ENCODE results near the gene DLG2.
A peak's percentile ranks its signal among the peaks of the same experiment; 100 is the strongest.
"Not testable (repeated sequence)": the region's sequence is repeated elsewhere in the genome, so short reads cannot be mapped to it uniquely, and the experiment has no call there.

The DLG2 gene

GRCh38 chr11:85110246-85110645 lies 516.9 kb downstream of the DLG2 start:
- DNase-seq (ENCODE audit: low spot score) = not testable (repeated sequence)

- DNase-seq (ENCODE audit: low spot score) = no peak
Measured at GRCh38 chr11:85109141-85109540, 518.0 kb downstream of the DLG2 start.

- no peak for DNase-seq (ENCODE audit: low spot score)
Measured at GRCh38 chr11:85105868-85106267, 521.3 kb downstream of the DLG2 start.

GRCh38 chr11:85099522-85099921 lies 527.6 kb downstream of the DLG2 start:
- DNase-seq (ENCODE audit: low spot score) = no peak

GRCh38 chr11:85098996-85099395 lies 528.1 kb downstream of the DLG2 start:
- no peak for DNase-seq (ENCODE audit: low spot score)

- DNase-seq (ENCODE audit: low spot score) = no peak
Measured at GRCh38 chr11:85096939-85097338, 530.2 kb downstream of the DLG2 start.

GRCh38 chr11:85095239-85095638 lies 531.9 kb downstream of the DLG2 start:
- DNase-seq (ENCODE audit: low spot score) = no peak

GRCh38 chr11:85094795-85095194 lies 532.3 kb downstream of the DLG2 start:
- no peak for DNase-seq (ENCODE audit: low spot score)

GRCh38 chr11:85089654-85090053 lies 537.5 kb downstream of the DLG2 start:
- DNase-seq (ENCODE audit: low spot score) = no peak

GRCh38 chr11:85088286-85088685 lies 538.9 kb downstream of the DLG2 start:
- DNase-seq (ENCODE audit: low spot score) = no peak

GRCh38 chr11:85086504-85087284 lies 540.5 kb downstream of the DLG2 start:
- DNase-seq (ENCODE audit: low spot score) = no peak

GRCh38 chr11:85076535-85077330 lies 550.4 kb downstream of the DLG2 start:
- peak; percentile 63 for DNase-seq (ENCODE audit: low spot score)

- no peak for DNase-seq (ENCODE audit: low spot score)
Measured at GRCh38 chr11:85062659-85063058, 564.5 kb downstream of the DLG2 start.

- no peak for DNase-seq (ENCODE audit: low spot score)
Measured at GRCh38 chr11:85052636-85053035, 574.5 kb downstream of the DLG2 start.

GRCh38 chr11:85048801-85049200 lies 578.3 kb downstream of the DLG2 start:
- no peak for DNase-seq (ENCODE audit: low spot score)

GRCh38 chr11:85045716-85046115 lies 581.4 kb downstream of the DLG2 start:
- DNase-seq (ENCODE audit: low spot score) = no peak

GRCh38 chr11:85044911-85045310 lies 582.2 kb downstream of the DLG2 start:
- DNase-seq (ENCODE audit: low spot score) = no peak

GRCh38 chr11:85042361-85042760 lies 584.8 kb downstream of the DLG2 start:
- DNase-seq (ENCODE audit: low spot score) = no peak

- no peak for DNase-seq (ENCODE audit: low spot score)
Measured at GRCh38 chr11:85040166-85040565, 587.0 kb downstream of the DLG2 start.

- DNase-seq (ENCODE audit: low spot score) = no peak
Measured at GRCh38 chr11:85029964-85030363, 597.2 kb downstream of the DLG2 start.

- no peak for DNase-seq (ENCODE audit: low spot score)
Measured at GRCh38 chr11:85028329-85029101, 598.6 kb downstream of the DLG2 start.

GRCh38 chr11:85027346-85027745 lies 599.8 kb downstream of the DLG2 start:
- no peak for DNase-seq (ENCODE audit: low spot score)

GRCh38 chr11:85021058-85021457 lies 606.1 kb downstream of the DLG2 start:
- DNase-seq (ENCODE audit: low spot score) = no peak

Measured in SW480 (cell line).